GM12874 (cell line): ENCODE measurements around the gene ARHGAP33.

ENCODE experiments used
- CTCF ChIP-seq: IDR thresholded peaks from 2 replicates; pipeline ENCODE4 v1.5.1; 2011; ENCODE audit warnings: low read depth, mild to moderate bottlenecking, control low read depth, low read length, moderate library complexity; ENCODE audit not compliant: insufficient read depth

The ARHGAP33 gene

GRCh38 chr19:35775046-35775297 is 392 bp upstream of the ARHGAP33 start:
- no peak for TF ChIP-seq CTCF

- TF ChIP-seq CTCF: no peak
Measured at GRCh38 chr19:35776102-35776788, 881 bp downstream of the ARHGAP33 start.

GRCh38 chr19:35777086-35777841 is 1.9 kb downstream of the ARHGAP33 start:
- TF ChIP-seq CTCF: no peak

- TF ChIP-seq CTCF: no peak
Measured at GRCh38 chr19:35777961-35778360, 2.6 kb downstream of the ARHGAP33 start.

- TF ChIP-seq CTCF: no peak
Measured at GRCh38 chr19:35779033-35779432, 3.7 kb downstream of the ARHGAP33 start.

GRCh38 chr19:35780058-35780457 is 4.7 kb downstream of the ARHGAP33 start:
- no peak for TF ChIP-seq CTCF

- TF ChIP-seq CTCF: no peak
Measured at GRCh38 chr19:35780717-35781116, 5.4 kb downstream of the ARHGAP33 start.
